Right lobe of liver (tissue), 4 donors: ENCODE data around the gene MCTP1.

ENCODE experiments used
- CTCF ChIP-seq, 4 donors: fragments of 200-600 bp in 3 of 4; fragments of 450-650 bp in 1 of 4; IDR thresholded peaks; one replicate each; pipeline versions ENCODE4 v1.5.1 to v1.8.0; 2016 to 2022; ENCODE audit warnings: antibody characterized with exemption in 4 of 4, mild to moderate bottlenecking in 2 of 4
- POLR2A ChIP-seq: fragments of 450-650 bp; IDR thresholded peaks from one replicate; pipeline ENCODE4 v1.6.1; 2017; ENCODE audit warnings: antibody characterized with exemption, mild to moderate bottlenecking
- donor health status: DM: no; HTN: no; CAD: no.
- donor health status: DM: no; HTN: no; CAD: no.
- donor health status: DM: no; HTN: yes; CAD: no.

GRCh38 chr5:95216136-95216955 is 68.5 kb downstream of the MCTP1 start:
- no peak for TF ChIP-seq CTCF (IDR thresholded peaks at IDR 0.05)
- TF ChIP-seq POLR2A: no peak
